Erythroblast (primary cell): ENCODE measurements around the gene PRKAB2.

Source experiments
- GATA1 ChIP-seq: IDR thresholded peaks from 2 replicates; pipeline ENCODE4 v1.6.1; 2011; ENCODE audit warnings: low read depth, mild to moderate bottlenecking, control low read depth, low read length, moderate library complexity
- POLR2A ChIP-seq: IDR thresholded peaks from 2 replicates; pipeline ENCODE4 v1.6.1; 2011; ENCODE audit warnings: mild to moderate bottlenecking, low read length

- no peak for TF ChIP-seq POLR2A
- TF ChIP-seq GATA1, result no peak
These were observed 41.0 kb upstream of the PRKAB2 start for GRCh38 chr1:147213271-147213670.
